H7 (cell line): ENCODE data around the gene ZBP1. TPM values are rescaled to one million over a fixed set of nuclear protein-coding genes. Genes with fewer than 3 reads are reported as not detected.
"Not testable (repeated sequence)": the region's sequence is repeated elsewhere in the genome, so short reads cannot be mapped to it uniquely, and the experiment has no call there.

Experiments
- DNase-seq: peaks from one replicate; pipeline ENCODE4 v3.0.0; 2012
- H3K27me3 ChIP-seq: 2 replicates; pipeline ENCODE4 v1.6.0; 2011; ENCODE audit warnings: mild to moderate bottlenecking, low read length; ENCODE audit not compliant: control insufficient read depth, insufficient read depth
- H3K36me3 ChIP-seq: replicated peaks from 2 replicates; pipeline ENCODE4 v1.5.1; 2011; ENCODE audit warnings: low read length; ENCODE audit not compliant: control insufficient read depth, insufficient read depth
- H3K4me3 ChIP-seq: 2 replicates; pipeline ENCODE4 v1.5.1; 2011; ENCODE audit warnings: low read depth, mild to moderate bottlenecking, control low read depth, low read length, moderate library complexity; ENCODE audit not compliant: insufficient read depth
- total RNA-seq: library from RNA; depleted of rRNA; stranded (reverse); fragments of >200 nt; shearing (Covaris generic); gene quantifications from 2 replicates; pipeline ENCODE4 v1.2.3, GENCODE V29; 2014

Gene ZBP1
- total RNA-seq, 1 experiment from 2014 or later = not detected

- DNase-seq = no peak
- no peaks in the 10 kb centered on the region for H3K27me3 ChIP-seq
- H3K36me3 ChIP-seq = no peaks in the 10 kb centered on the region
Measured at GRCh38 chr20:57632286-57632685, 12.1 kb upstream of the ZBP1 start.

GRCh38 chr20:57630061-57630460 is 9.8 kb upstream of the ZBP1 start:
- no peak overlapping the region for H3K4me3 ChIP-seq
- H3K36me3 ChIP-seq = no peaks in the 10 kb centered on the region
- no peaks in the 10 kb centered on the region for H3K27me3 ChIP-seq
- no peak for DNase-seq

More at GRCh38 chr20:57632286-57632685, 12.1 kb upstream of the ZBP1 start:
- H3K4me3 ChIP-seq = no peak overlapping the region

DNA sequence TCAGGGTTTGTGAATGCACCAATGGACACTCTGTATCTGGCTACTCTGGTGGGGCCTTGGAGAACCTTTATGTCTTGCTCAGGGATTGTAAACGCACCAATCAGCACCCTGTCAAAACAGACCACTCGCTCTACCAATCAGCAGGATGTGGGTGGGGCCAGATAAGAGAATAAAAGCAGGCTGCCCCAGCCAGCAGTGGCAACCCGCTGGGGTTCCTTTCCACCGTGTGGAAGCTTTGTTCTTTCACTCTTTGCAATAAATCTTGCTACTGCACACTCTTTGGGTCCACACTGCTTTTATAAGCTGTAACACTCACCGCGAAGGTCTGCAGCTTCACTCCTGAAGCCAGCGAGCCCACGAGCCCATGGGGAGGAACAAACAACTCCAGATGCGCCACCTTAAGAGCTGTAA is 9.3 kb upstream of the ZBP1 start:
- H3K36me3 ChIP-seq, H3K4me3 ChIP-seq: not testable (repeated sequence)

DNA sequence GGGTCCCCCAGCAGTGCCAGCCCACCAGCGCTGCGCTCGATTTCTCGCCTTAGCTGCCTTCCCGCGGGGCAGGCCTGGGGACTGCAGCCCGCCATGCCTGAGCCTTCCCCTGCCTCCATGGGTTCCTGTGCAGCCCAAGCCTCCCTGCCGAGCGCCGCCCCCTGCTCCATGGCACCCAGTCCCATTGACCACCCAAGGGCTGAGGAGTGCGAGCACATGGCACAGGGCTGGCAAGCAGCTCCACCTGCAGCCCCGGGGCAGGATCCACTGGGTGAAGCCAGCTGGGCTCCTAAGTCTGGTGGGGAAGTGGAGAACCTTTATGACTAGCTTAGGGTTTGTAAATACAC is 8.7 kb upstream of the ZBP1 start:
- DNase-seq, H3K4me3 ChIP-seq, H3K27me3 ChIP-seq, H3K36me3 ChIP-seq: not testable (repeated sequence)

More for the DNA sequence above, 9.3 kb upstream of the ZBP1 start:
- not testable (repeated sequence) for H3K27me3 ChIP-seq, DNase-seq

DNA sequence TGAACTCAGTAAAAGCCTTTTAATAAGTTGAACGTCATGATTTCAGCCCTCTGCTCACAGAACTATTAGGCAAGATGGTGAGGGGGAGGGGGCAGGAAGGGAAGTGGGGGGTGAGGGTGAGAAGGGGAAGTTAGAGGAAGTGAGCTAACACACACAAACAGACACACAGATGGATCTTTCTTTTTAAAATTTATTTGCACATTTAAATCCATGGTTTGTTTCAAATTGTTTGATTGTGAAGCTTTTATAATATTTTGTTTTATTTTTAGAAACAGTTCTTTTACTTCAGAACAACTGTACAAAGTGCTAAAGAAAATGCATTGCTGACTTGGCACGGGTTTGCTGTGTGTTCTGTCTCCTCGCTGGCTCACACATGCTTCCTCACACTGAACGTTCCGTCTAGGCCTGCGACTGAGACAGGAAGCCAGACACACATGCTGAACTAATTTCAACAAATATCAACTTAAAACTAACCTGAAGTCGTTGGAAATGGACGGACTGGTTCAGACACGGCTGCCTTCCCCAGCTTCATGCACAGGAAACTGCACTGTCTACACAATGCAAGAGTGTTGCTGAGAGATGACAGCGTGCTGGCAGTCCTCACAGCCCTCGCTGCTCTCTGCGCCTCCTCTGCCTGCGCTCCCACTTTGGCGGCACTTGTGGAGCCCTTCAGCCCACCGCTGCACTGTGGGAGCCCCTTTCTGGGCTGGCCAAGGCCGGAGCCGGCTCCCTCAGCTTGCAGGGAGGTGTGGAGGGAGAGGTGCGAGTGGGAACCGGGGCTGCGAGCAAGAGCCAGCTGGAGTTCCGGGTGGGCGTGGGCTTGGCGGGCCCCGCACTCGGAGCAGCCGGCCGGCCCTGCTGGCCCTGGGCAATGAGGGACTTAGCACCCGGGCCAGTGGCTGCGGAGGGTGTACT is 8.1 kb upstream of the ZBP1 start:
- Histone ChIP-seq H3K27me3 (no peaks in the 10 kb centered on the region), H3K4me3 (no peak overlapping the region), H3K36me3 (no peaks in the 10 kb centered on the region)
- DNase-seq = no peak

DNA sequence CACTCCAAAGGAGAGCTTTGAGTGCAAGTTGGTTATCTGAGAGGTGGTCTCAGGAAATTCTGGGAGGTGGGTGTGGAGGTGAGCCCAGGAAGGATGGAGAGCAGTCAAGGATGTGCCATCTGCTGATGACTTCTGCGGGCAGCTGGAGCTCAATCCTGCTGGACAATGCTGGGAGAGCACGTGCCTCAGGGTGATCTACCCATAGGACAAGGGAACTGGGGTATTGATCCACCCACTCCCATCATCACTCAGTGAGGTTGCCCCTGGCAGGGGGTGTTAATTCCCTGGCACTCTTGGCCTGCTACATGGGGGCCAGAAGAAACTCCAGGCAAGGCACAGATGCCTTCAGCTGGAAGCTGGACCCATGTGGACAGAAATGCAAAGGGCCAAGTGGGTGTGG is 7.1 kb upstream of the ZBP1 start:
- no peak for DNase-seq
- Histone ChIP-seq H3K4me3 (no peak overlapping the region), H3K27me3 (no peaks in the 10 kb centered on the region), H3K36me3 (no peaks in the 10 kb centered on the region)

DNA sequence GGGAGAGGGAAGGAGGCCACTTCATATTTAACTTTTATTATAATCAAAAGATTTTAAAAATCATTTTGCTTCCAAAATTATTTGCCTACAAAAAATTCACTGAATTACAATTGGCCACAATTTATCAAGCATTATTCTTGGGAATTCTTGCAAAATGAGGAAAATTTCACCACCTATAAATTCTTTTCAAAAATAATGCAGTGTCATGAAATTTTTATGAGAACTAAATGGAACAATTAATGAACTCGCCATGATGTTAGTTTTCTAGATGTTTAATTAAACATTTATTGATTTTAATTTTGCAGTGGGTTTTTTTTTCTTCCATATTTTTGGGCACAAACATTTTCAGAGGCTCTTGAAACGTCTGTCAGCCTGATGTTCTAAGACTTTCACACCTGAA is 5.8 kb upstream of the ZBP1 start:
- H3K4me3 ChIP-seq = no peak overlapping the region
- H3K27me3 ChIP-seq = no peaks in the 10 kb centered on the region
- no peak for DNase-seq
- H3K36me3 ChIP-seq = no peaks in the 10 kb centered on the region

DNA sequence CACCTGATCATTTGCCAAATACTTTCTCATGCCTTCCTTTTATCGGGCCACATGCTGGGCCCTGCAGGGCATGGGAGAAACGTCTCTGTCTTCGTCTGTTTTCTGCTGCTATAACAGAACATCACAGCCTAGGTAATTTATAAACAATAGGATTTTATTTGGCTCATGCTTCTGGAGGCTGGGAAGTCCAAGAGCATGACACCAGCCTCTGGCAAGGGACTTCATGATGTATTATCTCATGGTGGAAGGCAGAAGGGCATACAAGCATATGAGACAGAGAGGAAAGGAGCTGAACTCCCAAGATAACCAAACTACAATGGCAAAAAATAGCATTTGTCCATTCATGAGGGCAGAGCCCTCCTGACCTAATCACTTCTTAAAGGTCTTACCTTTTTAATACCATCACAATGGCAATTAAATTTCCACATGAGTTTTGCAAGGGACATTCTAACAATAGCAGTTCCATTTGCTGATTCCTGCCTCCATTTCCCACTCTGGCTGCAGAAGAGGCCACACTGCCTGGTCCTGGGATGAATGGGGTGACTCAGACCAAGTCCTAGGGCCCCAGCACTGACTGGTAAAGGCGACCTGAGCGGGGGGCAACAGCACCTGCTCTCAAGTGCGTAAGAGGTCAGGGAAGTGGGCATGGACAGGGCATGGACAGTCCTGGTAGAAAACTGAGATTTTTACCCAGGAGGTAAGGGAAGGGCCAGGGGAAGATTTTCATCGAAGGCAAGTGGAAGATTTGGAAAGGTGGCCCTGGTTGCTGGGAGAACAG is 5.1 kb upstream of the ZBP1 start:
- Histone ChIP-seq H3K36me3 (no peaks in the 10 kb centered on the region), H3K4me3 (no peak overlapping the region), H3K27me3 (no peaks in the 10 kb centered on the region)
- no peak for DNase-seq

DNA sequence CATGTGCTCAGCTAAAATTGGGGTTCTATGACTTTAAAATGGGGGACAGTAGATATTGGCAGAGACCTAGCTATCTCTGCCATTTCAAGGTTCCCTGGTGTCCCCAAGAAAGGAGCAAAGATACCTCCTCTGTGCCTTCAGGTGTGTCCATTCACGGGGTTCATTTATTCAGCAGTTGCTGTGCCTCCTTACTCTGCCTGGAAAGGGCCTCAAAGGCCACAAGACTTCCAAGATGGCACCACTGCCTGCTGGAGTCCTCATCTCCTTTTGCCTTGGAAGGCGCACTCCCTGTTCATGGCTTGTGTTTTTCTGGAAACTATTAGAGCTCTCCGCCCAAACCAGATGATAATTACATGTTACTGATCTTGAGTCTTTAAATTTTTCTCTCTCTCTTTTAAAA is 3.9 kb upstream of the ZBP1 start:
- no peak for DNase-seq
- Histone ChIP-seq H3K36me3 (no peaks in the 10 kb centered on the region), H3K27me3 (no peaks in the 10 kb centered on the region), H3K4me3 (no peak overlapping the region)

- H3K27me3 ChIP-seq = no peaks in the 10 kb centered on the region
Measured at GRCh38 chr20:57622579-57623381, 2.6 kb upstream of the ZBP1 start.

DNA sequence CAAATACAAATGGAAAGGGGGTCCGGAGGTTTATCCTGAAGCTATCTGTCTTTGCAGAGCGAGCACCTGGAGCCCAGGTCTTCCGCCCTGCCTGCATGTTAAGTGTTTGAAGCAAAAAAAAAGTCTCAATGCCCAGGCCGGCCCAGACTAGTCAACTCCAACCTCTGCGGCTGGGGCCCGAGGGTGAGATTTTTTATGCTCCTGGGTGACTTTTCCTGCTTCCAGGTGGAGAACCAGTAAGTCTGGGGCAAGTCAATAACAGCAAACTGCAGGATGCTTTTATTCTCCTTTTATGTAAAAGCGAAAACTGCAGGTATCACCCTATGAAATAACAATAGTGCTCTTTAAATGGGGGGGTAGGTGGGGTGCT is 2.0 kb upstream of the ZBP1 start:
- Histone ChIP-seq H3K27me3 (no peaks in the 10 kb centered on the region), H3K36me3 (no peaks in the 10 kb centered on the region)

More at GRCh38 chr20:57622579-57623381, 2.6 kb upstream of the ZBP1 start:
- no peaks in the 10 kb centered on the region for H3K36me3 ChIP-seq
- H3K4me3 ChIP-seq = no peak overlapping the region
- peak; percentile 92 for DNase-seq

DNA sequence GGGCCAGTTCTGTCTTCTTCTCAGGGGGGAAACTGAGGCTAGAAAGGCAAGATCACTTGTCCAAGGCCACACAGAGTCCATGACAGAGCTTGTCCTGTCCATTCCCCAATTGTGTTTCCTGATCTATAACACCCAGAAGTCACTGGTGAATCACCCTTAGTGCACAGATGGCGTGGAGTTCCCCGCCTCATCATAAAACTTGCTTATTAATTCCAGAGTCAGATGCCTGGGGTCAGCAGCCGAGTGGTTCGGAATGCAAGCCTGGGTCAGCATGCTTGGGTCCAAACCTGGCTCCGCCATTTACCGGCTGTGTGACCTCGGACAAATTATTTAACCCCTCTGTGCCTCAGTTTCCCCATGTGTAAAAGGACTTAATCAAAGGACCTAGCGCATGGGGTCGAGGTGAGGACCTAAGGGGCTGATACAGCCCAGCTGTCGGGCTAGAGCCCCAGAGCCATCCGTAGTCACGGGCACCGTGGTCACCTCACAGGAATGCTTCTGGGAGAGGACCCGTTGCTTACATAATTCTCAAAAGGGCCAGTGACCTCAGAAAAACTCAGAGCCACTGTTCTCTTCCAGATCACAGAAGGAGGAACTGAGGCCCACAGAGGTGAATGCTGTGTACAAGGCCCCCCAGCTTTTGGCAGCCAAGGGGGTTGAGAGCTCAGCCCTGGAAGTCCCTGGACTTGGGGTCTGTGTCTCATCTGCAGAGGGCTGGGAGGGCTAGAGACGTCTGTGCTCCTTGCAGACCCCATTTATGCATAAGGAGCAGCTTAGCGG is 1.4 kb upstream of the ZBP1 start:
- no peaks in the 10 kb centered on the region for H3K27me3 ChIP-seq
- no peaks in the 10 kb centered on the region for H3K36me3 ChIP-seq
- DNase-seq = peak; percentile 31
- no peak overlapping the region for H3K4me3 ChIP-seq

More for the DNA sequence above, 2.0 kb upstream of the ZBP1 start:
- no peak overlapping the region for H3K4me3 ChIP-seq
- DNase-seq = peak; percentile 39

GRCh38 chr20:57620999-57621398 is 773 bp upstream of the ZBP1 start:
- no peak overlapping the region for H3K4me3 ChIP-seq
- DNase-seq = peak; percentile 39

More at GRCh38 chr20:57620999-57621398, 773 bp upstream of the ZBP1 start:
- no peaks in the 10 kb centered on the region for H3K27me3 ChIP-seq
- no peaks in the 10 kb centered on the region for H3K36me3 ChIP-seq
